Thoracic aorta (tissue), 2 donors: ENCODE results near the gene CPSF2. TPM values are rescaled to one million over a fixed set of nuclear protein-coding genes. Genes with fewer than 3 reads are reported as not detected.
A peak's percentile ranks its signal among the peaks of the same experiment; 100 is the strongest.
"Not testable (repeated sequence)": the region's sequence is repeated elsewhere in the genome, so short reads cannot be mapped to it uniquely, and the experiment has no call there.

Experiments used
- ATAC-seq: fragments of 150-250 bp; one replicate; pipeline ENCODE4 v1.8.0; 2017; ENCODE audit warnings: low read depth; ENCODE audit not compliant: insufficient number of reproducible peaks, low FRiP score
- DNase-seq: peaks from one replicate; pipeline ENCODE4 v3.0.0-alpha.2; 2020; ENCODE audit warnings: low spot score
- H3K27ac ChIP-seq, 2 donors: fragments of 200-600 bp; sonication (generic); 1 replicate in 1 of 2; 2 replicates in 1 of 2; pipeline ENCODE4 v1.5.1; 2016; ENCODE audit warnings: mild to moderate bottlenecking in 2 of 2, moderate library complexity in 2 of 2
- H3K27me3 ChIP-seq: fragments of 200-600 bp; sonication (generic); replicated peaks from 2 replicates; pipeline ENCODE4 v1.6.0; 2016; ENCODE audit warnings: mild to moderate bottlenecking; ENCODE audit not compliant: insufficient read depth
- H3K36me3 ChIP-seq: fragments of 200-600 bp; sonication (generic); one replicate; pipeline ENCODE4 v1.5.1; 2016
- H3K4me1 ChIP-seq, 2 donors: fragments of 200-600 bp; sonication (generic); 1 replicate in 1 of 2; 2 replicates in 1 of 2; pipeline versions ENCODE4 v1.5.1 to v1.6.0; 2016; ENCODE audit warnings: low read depth in 2 of 2, mild to moderate bottlenecking in 1 of 2; ENCODE audit not compliant: control insufficient read depth in 1 of 2
- H3K4me3 ChIP-seq: fragments of 200-600 bp; sonication (generic); 2 replicates; pipeline ENCODE4 v1.5.1; 2016; ENCODE audit warnings: mild to moderate bottlenecking
- H3K9me3 ChIP-seq: fragments of 200-600 bp; sonication (generic); 2 replicates; pipeline ENCODE4 v1.5.1; 2016
- total RNA-seq, 2 donors: library from RNA; depleted of rRNA; stranded (reverse); fragments of >200 nt; gene quantifications; one replicate each; pipeline versions ENCODE4 v1.1.0 to v1.2.3, GENCODE V29; 2016
- TF ChIP-seq, protein P1 (sequence below): fragments of 200-600 bp; sonication (generic); IDR thresholded peaks from one replicate; pipeline ENCODE4 v1.5.1; 2019; ENCODE audit warnings: antibody characterized with exemption

Gene CPSF2
- total RNA-seq, 2 donors from 2014 or later, result 19.5 to 44.7 TPM

DNA sequence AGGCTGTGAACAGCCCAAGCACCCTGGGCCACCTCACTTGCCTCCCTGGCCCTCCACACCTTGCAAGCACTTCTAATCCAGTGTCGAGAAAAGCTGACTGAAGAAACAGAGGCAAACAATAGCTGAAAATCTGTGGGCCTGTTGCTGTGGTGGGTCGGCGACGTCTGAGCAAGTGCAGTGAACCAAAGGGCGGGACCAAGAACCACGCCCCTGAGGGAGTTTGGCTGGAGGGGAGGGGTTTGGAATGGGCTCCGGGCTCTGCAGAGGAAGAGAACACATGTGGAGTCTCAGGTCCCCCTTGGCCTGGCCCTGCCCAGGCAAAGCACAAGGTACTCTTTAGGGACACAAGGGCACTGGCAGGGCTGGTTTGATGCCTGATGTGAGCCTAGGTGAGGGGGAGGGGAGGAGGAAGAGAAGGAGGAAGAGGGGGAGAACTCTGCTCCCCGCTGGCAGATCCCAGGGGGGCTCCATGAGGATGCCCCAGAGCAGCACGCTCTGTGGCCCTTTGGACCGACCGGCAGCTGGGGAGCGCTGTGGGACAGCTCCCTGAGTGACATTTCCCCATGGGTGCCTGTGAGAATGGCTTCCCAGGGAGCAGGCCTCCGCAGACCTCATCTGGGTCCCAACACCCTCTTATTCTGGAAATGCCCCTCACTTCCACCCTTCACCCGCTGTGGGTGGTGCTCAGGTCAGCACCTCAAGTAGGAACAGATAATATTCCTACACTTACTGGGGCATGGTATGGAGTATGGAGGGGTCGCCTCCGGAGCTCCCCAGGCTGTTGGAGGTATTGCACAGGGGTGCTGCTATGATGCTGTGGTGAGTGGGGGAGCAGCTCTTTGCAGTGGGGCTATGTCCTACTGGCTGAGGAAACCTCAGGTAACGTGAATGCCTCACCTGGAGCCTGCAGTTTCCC is 85.5 kb downstream of the CPSF2 start:
- DNase-seq (no peak), ATAC-seq (no peak)
- Histone ChIP-seq H3K9me3 (no peaks in the 10 kb centered on the region), H3K27ac (peak overlapping the region; percentile 84 to 87), H3K27me3 (no peaks in the 10 kb centered on the region), H3K4me3 (no peak overlapping the region), H3K4me1 (peaks cover 9 to 47% of the 10 kb centered on the region in 2 donors), H3K36me3 (no peaks in the 10 kb centered on the region)
- TF ChIP-seq, protein P1, sequence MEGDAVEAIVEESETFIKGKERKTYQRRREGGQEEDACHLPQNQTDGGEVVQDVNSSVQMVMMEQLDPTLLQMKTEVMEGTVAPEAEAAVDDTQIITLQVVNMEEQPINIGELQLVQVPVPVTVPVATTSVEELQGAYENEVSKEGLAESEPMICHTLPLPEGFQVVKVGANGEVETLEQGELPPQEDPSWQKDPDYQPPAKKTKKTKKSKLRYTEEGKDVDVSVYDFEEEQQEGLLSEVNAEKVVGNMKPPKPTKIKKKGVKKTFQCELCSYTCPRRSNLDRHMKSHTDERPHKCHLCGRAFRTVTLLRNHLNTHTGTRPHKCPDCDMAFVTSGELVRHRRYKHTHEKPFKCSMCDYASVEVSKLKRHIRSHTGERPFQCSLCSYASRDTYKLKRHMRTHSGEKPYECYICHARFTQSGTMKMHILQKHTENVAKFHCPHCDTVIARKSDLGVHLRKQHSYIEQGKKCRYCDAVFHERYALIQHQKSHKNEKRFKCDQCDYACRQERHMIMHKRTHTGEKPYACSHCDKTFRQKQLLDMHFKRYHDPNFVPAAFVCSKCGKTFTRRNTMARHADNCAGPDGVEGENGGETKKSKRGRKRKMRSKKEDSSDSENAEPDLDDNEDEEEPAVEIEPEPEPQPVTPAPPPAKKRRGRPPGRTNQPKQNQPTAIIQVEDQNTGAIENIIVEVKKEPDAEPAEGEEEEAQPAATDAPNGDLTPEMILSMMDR, result no peak

DNA sequence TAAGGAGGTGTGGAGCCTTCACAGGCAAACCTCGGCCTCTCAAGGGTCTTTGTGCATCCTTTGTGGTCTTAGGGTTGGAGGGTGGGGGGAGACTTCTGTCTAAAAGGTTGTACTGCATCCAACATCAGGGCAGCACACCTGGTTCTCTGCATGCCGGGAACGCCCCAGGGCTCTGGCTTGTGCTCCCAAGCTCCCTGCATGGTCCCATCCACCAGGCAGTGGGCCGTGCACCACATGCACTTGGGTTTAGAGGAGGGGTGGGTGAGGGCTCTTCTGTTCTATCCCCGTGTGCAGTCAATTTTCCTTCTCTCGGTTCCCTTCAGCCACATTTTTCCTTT is 86.1 kb downstream of the CPSF2 start:
- TF ChIP-seq, protein P1, result no peak
- Histone ChIP-seq H3K36me3 (no peaks in the 10 kb centered on the region), H3K27ac (peak overlapping the region; percentile 84 to 87)

DNA sequence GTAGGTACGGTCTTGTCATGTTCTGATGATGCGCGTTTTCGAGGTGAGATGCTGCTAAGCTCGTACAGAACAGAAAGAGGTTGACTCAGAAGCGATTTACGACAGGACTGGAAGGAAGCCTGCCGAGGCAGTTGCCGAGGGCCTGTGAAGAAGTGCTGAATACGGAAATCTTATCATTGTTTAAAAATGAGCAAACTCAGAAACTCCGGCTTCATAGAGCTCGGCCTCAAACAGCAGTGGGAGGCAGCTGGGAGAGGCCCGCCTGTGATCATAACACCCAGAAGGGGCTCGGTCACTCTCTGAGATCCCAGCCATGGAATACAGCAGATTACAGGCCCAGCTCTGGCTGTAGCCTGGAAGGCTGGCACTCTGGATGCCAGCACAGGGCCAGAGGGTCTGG is 87.4 kb downstream of the CPSF2 start:
- Histone ChIP-seq H3K27me3 (no peaks in the 10 kb centered on the region), H3K4me3 (peak overlapping the region; percentile 12), H3K4me1 (peaks cover 9 to 50% of the 10 kb centered on the region in 2 donors), H3K36me3 (no peaks in the 10 kb centered on the region), H3K9me3 (no peaks in the 10 kb centered on the region), H3K27ac (peak overlapping the region; percentile 84 to 87)
- TF ChIP-seq, protein P1, result no peak
- DNase-seq, result no peak
- ATAC-seq, result peak; percentile 26

More for the DNA sequence above, 86.1 kb downstream of the CPSF2 start:
- Histone ChIP-seq H3K4me1 (peaks cover 9 to 50% of the 10 kb centered on the region in 2 donors), H3K4me3 (no peak overlapping the region), H3K9me3 (no peaks in the 10 kb centered on the region), H3K27me3 (no peaks in the 10 kb centered on the region)
- DNase-seq, result no peak
- no peak for ATAC-seq

DNA sequence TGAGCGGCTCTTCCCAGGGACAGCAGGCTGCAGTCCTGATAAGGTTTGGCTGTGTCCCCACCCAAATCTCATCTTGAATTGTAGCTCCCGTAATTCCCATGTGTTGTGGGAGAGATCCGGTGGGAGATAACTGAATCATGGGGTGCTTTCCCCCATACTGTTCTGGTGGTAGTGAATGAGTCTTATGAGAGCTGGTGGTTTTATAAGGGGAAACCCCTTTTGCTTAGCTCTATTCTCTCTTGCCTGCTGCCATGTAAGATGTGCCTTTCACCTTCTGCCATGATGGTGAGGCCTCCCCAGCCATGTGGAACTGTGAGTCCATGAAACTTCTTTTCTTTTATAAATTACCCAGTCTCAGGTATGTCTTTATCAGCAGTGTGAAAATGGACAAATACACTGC is 91.4 kb downstream of the CPSF2 start:
- H3K36me3 ChIP-seq, H3K27me3 ChIP-seq, ATAC-seq, DNase-seq, H3K4me3 ChIP-seq, H3K9me3 ChIP-seq: not testable (repeated sequence)
- Histone ChIP-seq H3K27ac (peak overlapping the region; percentile 19 to 25), H3K4me1 (peaks cover 17 to 44% of the 10 kb centered on the region in 2 donors)

DNA sequence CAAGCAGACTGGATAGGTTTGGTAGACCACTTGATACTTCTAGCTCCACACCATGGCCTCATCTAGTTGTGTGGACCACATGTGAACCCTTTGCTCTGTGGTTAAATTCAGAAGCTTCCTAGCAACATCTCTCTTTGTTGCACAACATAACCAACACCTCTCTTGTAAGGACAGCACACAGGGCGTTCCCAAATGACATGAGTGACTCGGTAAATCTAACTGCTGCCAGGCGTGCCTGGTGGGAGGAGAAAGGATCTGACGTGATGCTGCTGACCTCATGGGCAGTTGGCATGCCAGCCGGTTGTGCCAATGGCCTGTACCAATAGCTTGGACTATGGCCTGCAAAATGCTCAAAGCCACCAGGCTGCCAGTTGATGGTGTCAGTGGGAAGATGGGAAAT is 93.8 kb downstream of the CPSF2 start:
- ATAC-seq (no peak), DNase-seq (no peak)
- Histone ChIP-seq H3K4me1 (peaks cover 11 to 32% of the 10 kb centered on the region in 2 donors), H3K27ac (peak overlapping the region; percentile 32 to 38), H3K27me3 (no peaks in the 10 kb centered on the region), H3K36me3 (no peaks in the 10 kb centered on the region), H3K4me3 (no peak overlapping the region), H3K9me3 (no peaks in the 10 kb centered on the region)
- TF ChIP-seq, protein P1, result no peak
